HG02763 (cell line): ENCODE data around the gene ARPC5L.
"Not testable (repeated sequence)": the region's sequence is repeated elsewhere in the genome, so short reads cannot be mapped to it uniquely, and the experiment has no call there.

ENCODE experiments used
- ATAC-seq: cut with Tn5 transposase; IDR thresholded peaks from one replicate; pipeline ENCODE4 v1.9.1; 2021; ENCODE audit warnings: mild to moderate bottlenecking, moderate library complexity; ENCODE audit not compliant: unreplicated experiment

The ARPC5L gene

GRCh38 chr9:124861342-124862229 lies at the start of gene ARPC5L, which contains the start of gene RPL35:
Gene ARPC5L (plus strand): TSS chr9:124862130. CDS start chr9:124869291, 7,161 bp downstream.
Gene RPL35 (minus strand): TSS chr9:124861957. CDS start chr9:124861912, 45 bp downstream.
- ATAC-seq: peak; percentile 82

GRCh38 chr9:124812441-124812876 lies 49.5 kb upstream of the ARPC5L start:
- no peak for ATAC-seq

DNA sequence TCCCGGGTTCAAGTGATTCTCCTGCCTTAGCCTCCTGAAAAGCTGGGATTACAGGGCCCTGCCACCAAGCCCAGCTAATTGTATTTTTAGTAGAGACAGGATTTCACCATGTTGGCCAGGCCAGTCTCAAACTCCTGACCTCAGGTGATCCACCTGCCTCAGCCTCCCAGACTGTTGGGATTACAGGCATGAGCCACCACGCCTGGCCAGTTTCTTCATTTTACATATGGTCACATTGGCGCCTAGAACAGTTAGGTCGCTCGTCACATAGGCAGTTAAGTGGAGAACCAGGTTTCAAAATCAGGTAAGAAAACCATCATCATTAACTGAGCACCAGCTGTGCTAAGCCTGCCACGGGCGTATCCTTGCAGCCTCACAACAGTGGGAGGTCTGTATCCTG lies 48.9 kb upstream of the ARPC5L start:
- no peak for ATAC-seq

DNA sequence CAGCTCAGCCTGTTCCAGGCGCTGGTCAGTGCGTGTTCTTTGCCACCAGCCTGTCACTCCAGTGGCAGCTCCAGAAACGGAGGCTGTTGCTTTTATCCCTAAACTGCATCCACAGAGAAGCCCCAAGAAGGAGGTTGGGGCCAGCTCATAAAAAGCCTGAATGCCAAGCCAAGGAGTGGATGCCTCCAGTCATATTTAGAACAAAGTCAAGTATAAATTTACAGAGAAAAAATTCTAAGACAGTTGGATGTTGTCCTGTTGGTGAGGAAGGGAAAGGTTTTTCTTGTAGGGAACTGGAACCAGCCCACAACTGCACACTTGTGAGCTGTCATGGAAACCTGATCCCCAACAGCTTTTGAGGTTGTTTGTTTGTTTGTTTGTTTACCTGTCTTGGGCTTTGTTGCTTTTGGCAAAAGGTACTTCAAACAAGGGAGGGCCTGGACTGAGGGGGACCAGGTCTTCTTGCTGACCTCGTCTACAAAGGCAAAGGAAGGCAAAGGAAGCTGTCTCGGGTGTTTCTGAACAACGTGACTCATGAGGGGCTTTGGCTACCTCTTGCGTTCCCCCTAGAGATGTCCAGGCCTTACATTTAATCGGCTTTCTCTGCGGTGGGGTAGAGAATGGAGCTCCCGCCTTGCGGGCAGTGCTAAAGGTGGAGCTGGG lies 48.3 kb upstream of the ARPC5L start:
- no peak for ATAC-seq

DNA sequence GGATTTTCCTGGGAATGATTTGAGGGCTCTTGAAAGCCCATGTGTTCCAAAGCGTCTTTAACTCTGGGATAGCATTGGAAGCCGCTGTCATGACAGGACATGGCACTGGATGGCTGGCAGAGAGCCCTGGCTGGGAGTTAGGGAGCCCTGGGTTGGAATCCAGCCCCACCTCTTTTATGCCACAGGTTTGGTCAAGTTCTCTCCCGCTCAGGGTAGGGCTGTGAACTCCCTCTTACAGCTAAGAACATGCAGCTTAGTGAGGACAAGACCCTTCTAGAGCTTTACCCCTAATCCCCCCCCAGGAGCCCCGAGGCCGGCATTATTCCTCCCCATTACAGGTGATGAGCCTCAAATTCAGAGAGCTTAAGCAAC lies 47.8 kb upstream of the ARPC5L start:
- no peak for ATAC-seq

DNA sequence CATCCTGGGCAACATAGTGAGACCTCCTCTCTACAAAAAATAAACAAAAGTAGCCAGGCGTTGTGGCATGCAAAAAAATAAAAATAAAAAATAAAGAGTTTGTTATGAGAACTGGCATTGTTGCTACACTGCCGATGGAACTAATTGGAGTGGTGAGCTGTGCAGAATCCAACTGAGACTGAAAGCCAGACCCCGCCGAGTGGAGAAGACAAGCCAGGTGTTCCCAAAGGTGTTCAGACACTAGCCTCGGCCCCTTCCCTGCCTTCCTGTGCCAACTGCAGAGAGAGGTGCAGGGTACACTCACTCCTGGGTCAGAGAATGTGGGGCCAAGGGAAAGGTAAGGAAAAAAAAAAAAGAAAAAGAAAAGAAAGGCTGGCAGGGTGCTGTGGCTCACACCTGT lies 46.3 kb upstream of the ARPC5L start:
- no peak for ATAC-seq

DNA sequence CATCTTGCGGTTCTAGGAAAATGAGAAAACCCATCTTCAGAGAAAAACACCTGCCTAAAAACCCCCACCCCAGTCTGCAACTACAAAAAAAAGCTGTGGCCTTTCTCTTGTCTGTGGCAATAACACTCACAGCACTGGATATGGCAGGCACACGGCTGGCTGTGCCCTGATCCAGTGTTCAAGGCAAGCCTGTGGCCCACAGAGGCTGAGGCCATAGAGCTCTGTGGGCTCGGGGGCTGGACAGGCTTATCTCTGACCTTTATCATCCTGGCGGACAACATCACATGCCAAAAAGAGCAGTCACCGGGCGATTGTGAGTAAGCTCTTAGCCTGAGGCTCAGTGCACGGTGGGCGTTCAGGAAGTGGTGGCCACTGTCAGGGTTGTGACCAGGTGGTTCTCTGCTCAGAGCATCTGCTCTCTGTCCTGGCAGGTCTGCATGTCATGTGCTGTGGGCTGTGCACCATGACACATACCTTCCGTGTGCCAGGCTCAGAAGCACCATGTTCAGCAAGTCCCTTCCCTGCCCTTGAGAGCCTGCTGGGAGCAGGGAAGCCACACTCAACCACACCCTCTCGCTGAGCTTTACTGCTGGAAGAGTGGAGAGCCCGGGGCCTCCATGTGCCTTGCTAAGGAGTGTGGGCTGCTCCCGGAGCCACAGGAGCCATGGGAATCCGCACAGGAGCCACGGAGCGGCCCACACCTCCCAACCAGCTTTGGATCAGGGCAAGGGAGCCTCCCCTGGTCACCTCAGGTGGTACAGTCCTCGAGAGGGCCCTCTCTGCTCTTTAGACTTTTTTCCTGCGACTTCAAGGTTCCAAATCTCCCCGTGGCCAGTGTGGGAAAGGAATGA lies 43.3 kb upstream of the ARPC5L start:
- ATAC-seq: peak; percentile 38

- ATAC-seq: no peak
Measured at GRCh38 chr9:124820698-124821623, 41.0 kb upstream of the ARPC5L start.

GRCh38 chr9:124828489-124829333 lies 33.2 kb upstream of the ARPC5L start:
- ATAC-seq: no peak

DNA sequence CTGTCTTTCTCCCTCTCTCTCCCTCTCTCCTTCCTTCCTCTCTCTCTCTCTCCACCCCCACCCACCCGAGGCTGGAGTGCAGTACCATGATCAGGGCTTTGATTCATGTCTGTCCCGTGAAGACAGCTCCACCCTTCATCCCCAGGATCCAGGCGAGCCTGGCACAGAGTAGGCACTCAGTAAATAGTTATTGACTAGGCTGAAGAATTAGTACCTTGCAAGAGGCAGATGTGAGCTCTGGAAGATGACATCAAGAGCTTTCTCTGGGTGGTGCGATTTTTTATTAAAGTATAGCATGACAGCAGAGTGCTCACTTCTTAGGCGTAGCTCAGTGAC lies 32.6 kb upstream of the ARPC5L start:
- ATAC-seq: no peak

- no peak for ATAC-seq
Measured at GRCh38 chr9:124830593-124830992, 31.3 kb upstream of the ARPC5L start.

DNA sequence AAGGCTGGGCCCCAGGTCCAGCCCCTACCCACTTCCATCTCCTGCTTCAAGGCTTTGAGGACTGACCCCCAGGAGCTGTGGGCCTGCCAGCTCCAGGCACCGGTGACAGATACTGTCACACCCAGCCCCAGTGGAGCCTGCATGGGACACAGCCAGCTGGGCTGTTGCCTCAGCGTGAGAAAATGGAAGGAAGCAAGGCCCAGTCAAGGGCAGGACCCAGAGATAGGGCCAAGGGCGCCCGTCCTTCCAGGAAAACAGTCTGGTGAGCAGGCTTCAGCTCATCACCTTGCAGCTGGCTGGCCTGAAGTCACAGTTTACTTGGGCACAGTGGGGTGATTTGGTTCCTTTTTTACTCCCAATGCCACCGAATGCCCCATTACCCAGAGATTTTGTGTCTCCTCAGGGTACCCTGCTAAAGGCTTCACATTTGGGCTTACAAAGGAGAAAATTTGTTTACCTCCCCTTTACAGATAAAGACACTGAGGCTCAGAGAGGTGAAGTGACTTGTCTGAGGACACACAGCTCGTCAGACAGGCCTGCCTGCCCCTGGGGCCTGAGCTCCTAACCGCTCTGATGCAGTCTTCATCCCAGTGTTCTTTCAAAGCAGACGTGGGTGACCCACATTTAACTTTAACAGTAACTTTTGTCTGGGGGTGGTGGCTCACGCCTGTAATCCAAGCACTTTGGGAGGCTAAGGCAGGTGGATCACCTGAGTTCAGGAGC lies 30.1 kb upstream of the ARPC5L start:
- ATAC-seq: no peak

GRCh38 chr9:124834591-124834990 lies 27.3 kb upstream of the ARPC5L start:
- no peak for ATAC-seq

- no peak for ATAC-seq
Measured at GRCh38 chr9:124835026-124835557, 26.8 kb upstream of the ARPC5L start.

DNA sequence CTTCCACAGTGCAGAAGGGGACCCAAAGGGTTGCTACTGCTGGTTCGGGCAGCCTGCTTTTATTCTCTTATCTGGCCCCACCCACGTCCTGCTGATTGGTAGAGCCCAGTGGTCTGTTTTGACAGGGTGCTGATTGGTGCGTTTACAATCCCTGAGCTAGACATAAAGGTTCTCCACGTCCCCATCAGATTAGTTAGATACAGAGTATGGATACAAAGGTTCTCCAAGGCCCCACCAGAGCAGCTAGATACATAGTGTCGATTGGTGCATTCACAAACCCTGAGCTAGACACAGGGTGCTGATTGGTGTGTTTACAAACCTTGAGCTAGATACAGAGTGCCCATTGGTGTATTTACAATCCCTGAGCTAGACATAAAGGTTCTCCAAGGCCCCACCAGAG lies 23.8 kb upstream of the ARPC5L start:
- ATAC-seq: not testable (repeated sequence)

DNA sequence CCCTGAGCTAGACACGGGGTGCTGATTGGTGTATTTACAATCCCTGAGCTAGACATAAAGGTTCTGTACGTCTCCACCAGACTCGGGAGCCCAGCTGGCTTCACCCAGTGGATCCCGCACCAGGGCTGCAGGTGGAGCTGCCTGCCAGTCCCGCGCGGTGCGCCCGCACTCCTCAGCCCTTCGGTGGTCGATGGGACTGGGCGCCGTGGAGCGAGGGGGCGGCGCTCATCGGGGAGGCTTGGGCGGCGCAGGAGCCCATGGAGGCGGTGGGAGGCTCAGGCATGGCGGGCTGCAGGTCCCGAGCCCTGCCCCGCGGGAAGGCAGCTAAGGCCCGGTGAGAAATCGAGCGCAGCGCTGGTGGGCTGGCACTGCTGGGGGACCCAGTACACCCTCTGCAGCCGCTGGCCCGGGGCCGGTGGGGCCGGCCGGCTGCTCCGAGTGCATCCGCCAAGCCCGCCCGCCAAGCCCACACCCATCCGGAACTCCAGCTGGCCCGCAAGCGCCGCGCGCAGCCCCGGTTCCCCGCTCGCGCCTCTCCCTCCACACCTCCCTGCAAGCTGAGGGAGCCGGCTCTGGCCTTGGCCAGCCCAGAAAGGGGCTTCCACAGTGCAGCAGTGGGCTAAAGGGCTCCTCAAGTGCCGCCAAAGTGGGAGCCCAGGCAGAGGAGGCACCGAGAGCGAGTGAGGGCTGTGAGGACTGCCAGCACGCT lies 23.2 kb upstream of the ARPC5L start:
- not testable (repeated sequence) for ATAC-seq

GRCh38 chr9:124839612-124840299 lies 22.2 kb upstream of the ARPC5L start:
- ATAC-seq: no peak
